Calu3 (cell line): ENCODE measurements around the gene QSOX1. TPM values are rescaled to one million over a fixed set of nuclear protein-coding genes. Genes with fewer than 3 reads are reported as not detected.

Experiments used
- BruUV-seq: library from RNA; stranded (reverse); fragments of 400-500 nt; replicated peaks from 2 replicates; lab custom pipeline; 2021; lab: Mats Ljungman, UMichigan
- CTCF ChIA-PET: fragments of 300-600 bp; sonication (Branson Sonifier 250); formaldehyde crosslinking; loops from one replicate; lab custom pipeline; 2022; ENCODE audit warnings: antibody characterized with exemption; lab: Charles Lee
- DNase-seq: peaks from one replicate; pipeline ENCODE4 v3.0.0; 2022
- H3K27ac Mint-ChIP-seq: one replicate; pipeline ENCODE4 v1.8.0; 2022; ENCODE audit warnings: mixed read lengths; ENCODE audit not compliant: unreplicated experiment
- H3K27me3 Mint-ChIP-seq: one replicate; pipeline ENCODE4 v1.8.0; 2022; ENCODE audit warnings: mixed read lengths; ENCODE audit not compliant: unreplicated experiment
- H3K36me3 Mint-ChIP-seq: one replicate; pipeline ENCODE4 v1.8.0; 2022; ENCODE audit warnings: mild to moderate bottlenecking, moderate library complexity, mixed read lengths; ENCODE audit not compliant: insufficient read depth, unreplicated experiment
- H3K4me1 Mint-ChIP-seq: one replicate; pipeline ENCODE4 v1.8.0; 2022; ENCODE audit warnings: mild to moderate bottlenecking, low read depth, mixed read lengths; ENCODE audit not compliant: unreplicated experiment
- H3K4me3 Mint-ChIP-seq: one replicate; pipeline ENCODE4 v1.8.0; 2022; ENCODE audit warnings: mild to moderate bottlenecking, low read depth, moderate library complexity, mixed read lengths; ENCODE audit not compliant: unreplicated experiment
- H3K9me3 Mint-ChIP-seq: one replicate; pipeline ENCODE4 v1.8.0; 2022; ENCODE audit warnings: low read depth, mixed read lengths; ENCODE audit not compliant: unreplicated experiment
- intact Hi-C: fragments of 100-400 bp; cut with micrococcal nuclease; formaldehyde crosslinking; loops from one replicate; pipeline ENCODE4 v1.10.0; 2022; ENCODE audit not compliant: unreplicated experiment
- total RNA-seq: library from RNA; stranded (reverse); gene quantifications from 2 replicates; pipeline ENCODE4 v1.2.3, GENCODE V29; 2022
- TF ChIP-seq, protein P1 (sequence below): fragments of 200-600 bp; IDR thresholded peaks from one replicate; pipeline ENCODE4 v1.8.0; 2022; ENCODE audit warnings: antibody characterized with exemption; ENCODE audit not compliant: unreplicated experiment

The QSOX1 gene
- total RNA-seq, 1 experiment from 2014 or later = 462 TPM

DNA sequence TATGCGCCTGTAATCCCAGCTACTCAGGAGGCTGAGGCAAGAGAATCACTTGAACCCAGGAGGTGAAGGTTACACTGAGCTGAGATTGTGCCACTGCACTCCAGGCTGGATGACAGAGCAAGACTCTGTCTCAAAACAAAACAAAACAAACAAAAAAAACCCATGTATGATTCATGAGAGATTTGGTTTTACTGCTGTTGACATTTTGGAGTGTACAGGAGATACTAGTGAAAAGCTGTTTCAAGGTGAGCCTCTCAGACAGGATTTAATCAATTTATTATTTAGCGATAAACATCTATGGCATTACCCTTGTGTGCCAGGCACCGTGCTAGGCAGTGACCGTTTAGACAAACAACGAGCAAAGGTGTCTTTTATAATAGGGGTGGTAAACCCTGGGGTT is 91.9 kb downstream of the QSOX1 start:
- intact Hi-C loops = no loop called here
- TF ChIP-seq, protein P1, sequence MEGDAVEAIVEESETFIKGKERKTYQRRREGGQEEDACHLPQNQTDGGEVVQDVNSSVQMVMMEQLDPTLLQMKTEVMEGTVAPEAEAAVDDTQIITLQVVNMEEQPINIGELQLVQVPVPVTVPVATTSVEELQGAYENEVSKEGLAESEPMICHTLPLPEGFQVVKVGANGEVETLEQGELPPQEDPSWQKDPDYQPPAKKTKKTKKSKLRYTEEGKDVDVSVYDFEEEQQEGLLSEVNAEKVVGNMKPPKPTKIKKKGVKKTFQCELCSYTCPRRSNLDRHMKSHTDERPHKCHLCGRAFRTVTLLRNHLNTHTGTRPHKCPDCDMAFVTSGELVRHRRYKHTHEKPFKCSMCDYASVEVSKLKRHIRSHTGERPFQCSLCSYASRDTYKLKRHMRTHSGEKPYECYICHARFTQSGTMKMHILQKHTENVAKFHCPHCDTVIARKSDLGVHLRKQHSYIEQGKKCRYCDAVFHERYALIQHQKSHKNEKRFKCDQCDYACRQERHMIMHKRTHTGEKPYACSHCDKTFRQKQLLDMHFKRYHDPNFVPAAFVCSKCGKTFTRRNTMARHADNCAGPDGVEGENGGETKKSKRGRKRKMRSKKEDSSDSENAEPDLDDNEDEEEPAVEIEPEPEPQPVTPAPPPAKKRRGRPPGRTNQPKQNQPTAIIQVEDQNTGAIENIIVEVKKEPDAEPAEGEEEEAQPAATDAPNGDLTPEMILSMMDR = no peak

DNA sequence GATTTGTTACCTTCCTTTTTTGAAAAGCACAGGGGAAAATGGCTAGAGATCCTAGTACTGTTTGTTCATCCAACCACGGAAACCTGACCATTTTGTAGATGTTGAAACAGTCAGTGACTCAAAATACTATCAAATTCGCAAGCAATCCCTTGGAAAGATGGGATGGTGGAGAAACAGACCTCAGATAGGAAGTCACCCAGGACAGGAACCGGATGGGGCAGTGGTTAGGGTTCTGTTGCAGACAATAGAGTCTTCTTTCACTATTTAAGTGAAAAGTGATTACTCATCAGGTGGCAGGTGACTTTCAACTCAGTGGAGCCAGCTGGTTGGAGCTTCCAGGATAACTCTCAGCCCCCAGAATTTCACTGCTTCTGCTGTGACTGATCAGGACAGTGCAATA is 92.4 kb downstream of the QSOX1 start:
- CTCF ChIA-PET = no interaction called here
- Mint-ChIP-seq H3K27me3 (peaks cover 9% of the 10 kb centered on the region), H3K27ac (no peak overlapping the region), H3K36me3 (no peaks in the 10 kb centered on the region), H3K4me1 (peaks cover 8% of the 10 kb centered on the region), H3K4me3 (no peak overlapping the region), H3K9me3 (no peaks in the 10 kb centered on the region)
- intact Hi-C loops = no loop called here
- no peak for DNase-seq
- TF ChIP-seq, protein P1 = no peak
- BruUV-seq = no TSS peak

More for the DNA sequence above, 91.9 kb downstream of the QSOX1 start:
- peaks cover 14% of the 10 kb centered on the region for H3K27me3 Mint-ChIP-seq
- no TSS peak for BruUV-seq
- H3K4me3 Mint-ChIP-seq = no peak overlapping the region
- DNase-seq = no peak
- H3K4me1 Mint-ChIP-seq = peaks cover 8% of the 10 kb centered on the region
- no peaks in the 10 kb centered on the region for H3K9me3 Mint-ChIP-seq
- CTCF ChIA-PET = no interaction called here
- no peaks in the 10 kb centered on the region for H3K36me3 Mint-ChIP-seq
- no peak overlapping the region for H3K27ac Mint-ChIP-seq

DNA sequence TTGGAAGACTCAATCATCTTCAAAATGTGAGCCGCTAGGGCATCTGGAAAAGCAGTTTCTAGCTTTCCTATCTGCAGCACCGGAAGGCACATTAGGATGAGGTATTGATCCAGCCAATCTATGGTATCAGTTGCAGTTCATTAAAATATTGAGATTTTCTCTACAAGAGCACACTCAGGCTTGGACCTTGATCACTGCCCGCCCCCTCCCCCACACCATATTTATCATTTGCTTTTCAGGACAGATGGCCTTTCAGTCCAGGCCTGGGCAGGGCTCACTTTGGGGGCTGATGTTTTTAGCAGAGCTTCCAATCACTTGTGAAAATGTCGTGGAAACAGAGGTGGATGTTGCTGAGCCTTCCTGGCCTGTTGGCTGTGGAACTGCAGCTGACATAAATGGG is 92.9 kb downstream of the QSOX1 start:
- Mint-ChIP-seq H3K4me3 (no peak overlapping the region), H3K27ac (no peak overlapping the region), H3K9me3 (no peaks in the 10 kb centered on the region), H3K36me3 (no peaks in the 10 kb centered on the region), H3K27me3 (peaks cover 4% of the 10 kb centered on the region), H3K4me1 (peaks cover 8% of the 10 kb centered on the region)
- BruUV-seq = no TSS peak
- intact Hi-C loops = no loop called here
- TF ChIP-seq, protein P1 = no peak
- CTCF ChIA-PET = no interaction called here
- no peak for DNase-seq

DNA sequence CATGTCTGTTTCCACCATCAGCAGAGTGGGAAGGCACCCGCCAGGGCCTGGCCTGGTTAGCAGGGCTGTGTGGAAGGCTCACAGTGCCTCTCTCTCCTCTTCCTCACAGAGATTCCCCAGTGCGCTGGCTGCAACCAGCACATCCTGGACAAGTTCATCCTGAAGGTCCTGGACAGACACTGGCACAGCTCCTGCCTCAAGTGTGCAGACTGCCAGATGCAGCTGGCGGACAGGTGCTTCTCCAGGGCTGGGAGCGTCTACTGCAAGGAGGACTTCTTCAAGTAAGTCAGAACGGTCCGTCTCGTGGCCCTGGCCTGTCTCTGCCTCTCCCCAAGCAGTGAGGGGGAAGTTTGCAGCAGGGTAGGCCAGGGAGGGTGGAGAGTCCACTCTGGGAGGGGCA is 93.5 kb downstream of the QSOX1 start:
- intact Hi-C loops = no loop called here
- TF ChIP-seq, protein P1 = no peak
- H3K4me3 Mint-ChIP-seq = no peak overlapping the region
- peaks cover 8% of the 10 kb centered on the region for H3K4me1 Mint-ChIP-seq
- H3K36me3 Mint-ChIP-seq = no peaks in the 10 kb centered on the region
- no TSS peak for BruUV-seq
- no peaks in the 10 kb centered on the region for H3K27me3 Mint-ChIP-seq
- CTCF ChIA-PET = interaction anchor here (0.5 kb wide), 1 partner anchor 11 kb away, joined by 3 read pairs; no protein-coding TSS in a partner anchor
- DNase-seq = no peak
- H3K9me3 Mint-ChIP-seq = no peaks in the 10 kb centered on the region
- no peak overlapping the region for H3K27ac Mint-ChIP-seq
